Measurements from ENCODE around the gene FAM167B. TPM values are rescaled to one million over a fixed set of nuclear protein-coding genes. Genes with fewer than 3 reads are reported as not detected.

FAM167B gene
- total RNA-seq, 1 experiment from 2014 or later, result 1.3 TPM

DNA sequence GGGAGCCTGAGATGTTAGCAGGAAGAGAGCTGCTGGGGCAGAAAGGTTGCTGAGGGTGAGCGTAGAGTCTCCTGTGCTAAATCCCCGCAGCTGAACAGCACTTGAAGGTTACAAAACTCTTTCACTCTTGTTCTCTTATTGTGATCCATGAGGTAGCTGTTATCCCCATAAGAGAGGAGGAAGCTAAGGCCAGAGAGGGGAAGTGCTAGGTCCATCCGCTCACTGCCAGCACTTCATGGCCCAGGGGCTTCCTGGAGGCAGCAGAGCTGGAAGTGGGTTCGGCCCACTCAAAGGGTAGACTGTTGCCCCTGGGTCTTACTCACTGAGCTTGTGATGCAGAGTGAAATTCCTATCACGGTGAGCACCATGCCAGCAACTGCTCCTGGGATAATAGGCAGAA lies 30.5 kb upstream of the FAM167B start:
- Histone ChIP-seq H3K79me2 (ENCODE audit: low read length) (peaks cover 21% of the 10 kb centered on the region), H3K27me3 (ENCODE audit: low read length) (no peaks in the 10 kb centered on the region), H3F3A (ENCODE audit: low read length, unreplicated experiment) (peaks cover 6% of the 10 kb centered on the region), H3K9ac (ENCODE audit: low read length) (peak overlapping the region; percentile 42), H4K20me1 (ENCODE audit: low read length) (no peaks in the 10 kb centered on the region), H3K27ac (ENCODE audit: low read length) (peak overlapping the region; percentile 94), H3K4me3 (ENCODE audit: low read length) (no peak overlapping the region), H3K4me1 (ENCODE audit: insufficient read depth, low read length) (peaks cover 40% of the 10 kb centered on the region), H2AFZ (ENCODE audit: low read length) (no peak overlapping the region), H3K36me3 (ENCODE audit: low read depth, low read length) (peaks cover 12% of the 10 kb centered on the region; the same call in 1 of the 2 replicates), H3K9me2 (replicated peaks; ENCODE audit: low read length) (no peaks in the 10 kb centered on the region), H3K9me3 (ENCODE audit: low read length) (no peaks in the 10 kb centered on the region), H3K4me2 (ENCODE audit: low read length) (peak overlapping the region; percentile 70)
- TF ChIP-seq EZH2 (IDR thresholded peaks at IDR 0.05; ENCODE audit: low read length, unreplicated experiment) (no peak), EZH2phosphoT487 (IDR thresholded peaks at IDR 0.05; ENCODE audit: borderline replicate concordance, low read length) (no peak)
- TF ChIP-seq, protein P1, sequence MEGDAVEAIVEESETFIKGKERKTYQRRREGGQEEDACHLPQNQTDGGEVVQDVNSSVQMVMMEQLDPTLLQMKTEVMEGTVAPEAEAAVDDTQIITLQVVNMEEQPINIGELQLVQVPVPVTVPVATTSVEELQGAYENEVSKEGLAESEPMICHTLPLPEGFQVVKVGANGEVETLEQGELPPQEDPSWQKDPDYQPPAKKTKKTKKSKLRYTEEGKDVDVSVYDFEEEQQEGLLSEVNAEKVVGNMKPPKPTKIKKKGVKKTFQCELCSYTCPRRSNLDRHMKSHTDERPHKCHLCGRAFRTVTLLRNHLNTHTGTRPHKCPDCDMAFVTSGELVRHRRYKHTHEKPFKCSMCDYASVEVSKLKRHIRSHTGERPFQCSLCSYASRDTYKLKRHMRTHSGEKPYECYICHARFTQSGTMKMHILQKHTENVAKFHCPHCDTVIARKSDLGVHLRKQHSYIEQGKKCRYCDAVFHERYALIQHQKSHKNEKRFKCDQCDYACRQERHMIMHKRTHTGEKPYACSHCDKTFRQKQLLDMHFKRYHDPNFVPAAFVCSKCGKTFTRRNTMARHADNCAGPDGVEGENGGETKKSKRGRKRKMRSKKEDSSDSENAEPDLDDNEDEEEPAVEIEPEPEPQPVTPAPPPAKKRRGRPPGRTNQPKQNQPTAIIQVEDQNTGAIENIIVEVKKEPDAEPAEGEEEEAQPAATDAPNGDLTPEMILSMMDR (conservative IDR thresholded peaks at IDR 0.05; ENCODE audit: low read depth, low read length), result no peak
- CTCF ChIA-PET, result interaction anchor here (0.8 to 2.3 kb wide), 8 partner anchors 24 to 178 kb away, joined by 3 to 17 read pairs (median 8); partner anchors contain the start of gene BSDC1
- no peak for DNase-seq
- BruUV-seq (replicated peaks), result TSS peak; percentile 26
- intact Hi-C loops (cut with micrococcal nuclease), result loop anchor here (5.0 kb wide), 4 partner anchors 76 to 196 kb away; partner anchors contain the start of gene HDAC1
- no peak for ATAC-seq
- POLR2A ChIA-PET (ENCODE audit: unreplicated experiment), result interaction anchor here (0.5 to 0.6 kb wide), 3 partner anchors 39 to 135 kb away, joined by 3 to 4 read pairs (median 3); no protein-coding TSS in a partner anchor

DNA sequence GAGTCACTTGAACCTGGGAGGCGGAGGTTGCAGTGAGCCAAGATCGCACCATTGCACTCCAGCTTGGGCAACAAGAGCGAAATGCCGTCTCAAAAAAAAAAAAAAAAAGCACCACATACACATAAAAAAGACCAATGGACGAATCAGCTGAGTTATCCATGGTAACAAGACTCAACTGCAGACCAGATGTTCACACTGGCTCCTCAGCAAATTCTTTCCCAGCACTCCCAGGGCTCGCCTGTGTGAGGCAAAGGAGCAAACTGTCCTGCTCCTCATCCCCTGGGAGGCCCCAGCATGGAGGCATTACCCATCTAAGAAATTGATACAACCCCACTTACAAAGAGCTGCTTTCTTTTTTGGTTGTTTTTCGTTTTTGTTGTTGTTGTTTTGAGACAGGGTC lies 28.0 kb upstream of the FAM167B start:
- no peaks in the 10 kb centered on the region for H3K9me3 ChIP-seq (ENCODE audit: low read length)

More for the DNA sequence above, 28.0 kb upstream of the FAM167B start:
- Histone ChIP-seq H3K79me2 (ENCODE audit: low read length) (peaks cover 45% of the 10 kb centered on the region), H2AFZ (ENCODE audit: low read length) (no peak overlapping the region), H3K36me3 (ENCODE audit: low read depth, low read length) (peaks cover 17% of the 10 kb centered on the region; the same call in 1 of the 2 replicates), H3K9ac (ENCODE audit: low read length) (no peak overlapping the region), H3F3A (ENCODE audit: low read length, unreplicated experiment) (peaks cover 6% of the 10 kb centered on the region), H3K4me2 (ENCODE audit: low read length) (no peak overlapping the region), H3K27ac (ENCODE audit: low read length) (no peak overlapping the region), H3K27me3 (ENCODE audit: low read length) (no peaks in the 10 kb centered on the region), H3K9me2 (replicated peaks; ENCODE audit: low read length) (no peaks in the 10 kb centered on the region), H4K20me1 (ENCODE audit: low read length) (no peaks in the 10 kb centered on the region), H3K4me1 (ENCODE audit: insufficient read depth, low read length) (peaks cover 48% of the 10 kb centered on the region), H3K4me3 (ENCODE audit: low read length) (no peak overlapping the region)
- no peak for TF ChIP-seq EZH2phosphoT487 (IDR thresholded peaks at IDR 0.05; ENCODE audit: borderline replicate concordance, low read length)
- TF ChIP-seq EZH2 (IDR thresholded peaks at IDR 0.05; ENCODE audit: low read length, unreplicated experiment), result no peak
- TF ChIP-seq, protein P1 (conservative IDR thresholded peaks at IDR 0.05; ENCODE audit: low read depth, low read length), result no peak
- CTCF ChIA-PET, result no interaction called here
- no TSS peak for BruUV-seq (replicated peaks)
- DNase-seq (no peak), ATAC-seq (no peak)
- POLR2A ChIA-PET (ENCODE audit: unreplicated experiment), result no interaction called here
- intact Hi-C loops (cut with micrococcal nuclease), result loop anchor here (5.0 kb wide), 4 partner anchors 73 to 193 kb away; partner anchors contain the start of gene HDAC1
